ENCODE results near the gene VPS33B.

DNA sequence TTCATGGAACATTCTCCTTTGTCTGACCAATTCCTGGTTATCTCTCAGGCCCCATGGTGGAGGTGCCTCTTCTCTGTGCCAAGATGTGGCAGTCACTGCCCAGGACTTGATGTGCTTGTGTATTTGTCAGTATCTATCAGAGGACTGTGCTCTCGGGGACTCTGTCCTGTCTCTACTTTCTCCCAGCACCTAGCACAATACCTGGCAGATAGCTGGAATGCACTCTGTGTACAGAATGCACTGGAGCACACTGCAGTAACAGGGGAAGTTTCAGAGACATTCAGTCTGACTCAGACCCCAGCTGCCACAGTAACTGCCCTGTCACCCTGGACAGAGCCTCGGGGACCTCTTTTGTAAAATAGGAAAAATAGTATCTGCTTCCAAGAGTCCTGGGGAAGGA, 43.1 kb upstream of the VPS33B start:
- TF ChIP-seq FOXA1 (IDR thresholded peaks at IDR 0.05) (no peak), SP1 (IDR thresholded peaks at IDR 0.05) (no peak), FOXM1 (IDR thresholded peaks at IDR 0.05; ENCODE audit: borderline replicate concordance) (no peak), SUZ12 (IDR thresholded peaks at IDR 0.05) (no peak), CTBP1 (IDR thresholded peaks at IDR 0.05; ENCODE audit: borderline replicate concordance) (no peak), L3MBTL2 (conservative IDR thresholded peaks at IDR 0.05) (no peak), ARNT (IDR thresholded peaks at IDR 0.05) (no peak), ELF4 (IDR thresholded peaks at IDR 0.05) (no peak), ZNF384 (IDR thresholded peaks at IDR 0.05) (no peak), FOXK2 (IDR thresholded peaks at IDR 0.05) (no peak), LEF1 (IDR thresholded peaks at IDR 0.05; ENCODE audit: borderline replicate concordance) (no peak), NFRKB (IDR thresholded peaks at IDR 0.05) (no peak)
